ENCODE results near the gene FAM168A.

DNA sequence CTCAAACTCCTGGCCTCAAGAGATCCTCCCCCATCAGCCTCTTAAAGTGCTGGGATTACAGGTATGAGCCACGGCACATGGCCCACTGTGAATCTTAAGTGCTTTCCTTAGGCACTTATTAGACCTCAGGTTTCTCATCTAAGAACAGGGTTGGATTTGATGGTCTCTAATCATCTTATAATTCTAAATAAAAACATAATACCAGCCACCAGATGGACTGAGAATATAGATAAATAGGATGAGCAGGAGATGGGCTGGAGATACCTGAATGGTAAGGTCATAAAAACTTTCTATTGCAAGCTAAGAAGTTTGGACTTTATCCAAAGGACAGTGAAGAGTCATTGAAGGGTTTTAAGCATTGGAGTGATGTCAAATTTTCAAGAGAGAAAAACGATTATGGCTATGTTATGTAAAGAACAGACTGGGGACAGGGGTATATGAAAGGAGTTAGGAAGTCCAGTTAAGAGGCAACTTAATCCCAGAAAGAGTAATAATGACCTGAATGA is 136.5 kb downstream of the FAM168A start:
- TF ChIP-seq CTCF (IDR thresholded peaks at IDR 0.05) (no peak), POLR2A (IDR thresholded peaks at IDR 0.05) (no peak)

Data from ovary (tissue), 3 donors.